ENCODE results near the gene HOMER2. TPM values are rescaled to one million over a fixed set of nuclear protein-coding genes. Genes with fewer than 3 reads are reported as not detected.

Gene HOMER2
- total RNA-seq, 1 donor from 2014 or later, result 21.3 TPM

- Mint-ChIP-seq H3K27me3 (ENCODE audit: insufficient read depth) (peaks cover 7% of the 10 kb centered on the region), H3K4me1 (ENCODE audit: low read depth) (no peaks in the 10 kb centered on the region), H3K36me3 (ENCODE audit: low read depth) (peaks cover 1% of the 10 kb centered on the region), H3K27ac (no peak overlapping the region), H3K4me3 (no peak overlapping the region), H3K9me3 (no peaks in the 10 kb centered on the region)
- no peak for DNase-seq (ENCODE audit: low spot score)
- intact Hi-C loops (cut with micrococcal nuclease), result no loop called here
These were observed 25.9 kb upstream of the HOMER2 start for GRCh38 chr15:82978438-82978837.

GRCh38 chr15:82977076-82977475 lies 24.6 kb upstream of the HOMER2 start:
- peaks cover 1% of the 10 kb centered on the region for H3K36me3 Mint-ChIP-seq (ENCODE audit: low read depth)
- peaks cover 10% of the 10 kb centered on the region for H3K27me3 Mint-ChIP-seq (ENCODE audit: insufficient read depth)
- no peak overlapping the region for H3K4me3 Mint-ChIP-seq
- H3K9me3 Mint-ChIP-seq, result no peaks in the 10 kb centered on the region
- DNase-seq (ENCODE audit: low spot score), result no peak
- H3K4me1 Mint-ChIP-seq (ENCODE audit: low read depth), result no peaks in the 10 kb centered on the region
- intact Hi-C loops (cut with micrococcal nuclease), result no loop called here
- H3K27ac Mint-ChIP-seq, result no peak overlapping the region

- no peak overlapping the region for H3K27ac Mint-ChIP-seq
- intact Hi-C loops (cut with micrococcal nuclease), result no loop called here
- H3K4me3 Mint-ChIP-seq, result no peak overlapping the region
- peaks cover 1% of the 10 kb centered on the region for H3K36me3 Mint-ChIP-seq (ENCODE audit: low read depth)
- H3K4me1 Mint-ChIP-seq (ENCODE audit: low read depth), result no peaks in the 10 kb centered on the region
- no peaks in the 10 kb centered on the region for H3K9me3 Mint-ChIP-seq
- DNase-seq (ENCODE audit: low spot score), result no peak
- peaks cover 34% of the 10 kb centered on the region for H3K27me3 Mint-ChIP-seq (ENCODE audit: insufficient read depth)
These were observed 20.5 kb upstream of the HOMER2 start for GRCh38 chr15:82972990-82973389.

GRCh38 chr15:82971218-82971984 lies 18.9 kb upstream of the HOMER2 start:
- DNase-seq (ENCODE audit: low spot score), result no peak
- Mint-ChIP-seq H3K27ac (no peak overlapping the region), H3K9me3 (no peaks in the 10 kb centered on the region), H3K36me3 (ENCODE audit: low read depth) (no peaks in the 10 kb centered on the region), H3K4me3 (no peak overlapping the region), H3K4me1 (ENCODE audit: low read depth) (peaks cover 5% of the 10 kb centered on the region), H3K27me3 (ENCODE audit: insufficient read depth) (peaks cover 33% of the 10 kb centered on the region)
- intact Hi-C loops (cut with micrococcal nuclease), result no loop called here

GRCh38 chr15:82970696-82971095 lies 18.2 kb upstream of the HOMER2 start:
- intact Hi-C loops (cut with micrococcal nuclease), result no loop called here
- no peak overlapping the region for H3K4me3 Mint-ChIP-seq
- no peaks in the 10 kb centered on the region for H3K9me3 Mint-ChIP-seq
- H3K4me1 Mint-ChIP-seq (ENCODE audit: low read depth), result peaks cover 12% of the 10 kb centered on the region
- peaks cover 33% of the 10 kb centered on the region for H3K27me3 Mint-ChIP-seq (ENCODE audit: insufficient read depth)
- H3K27ac Mint-ChIP-seq, result no peak overlapping the region
- no peaks in the 10 kb centered on the region for H3K36me3 Mint-ChIP-seq (ENCODE audit: low read depth)
- no peak for DNase-seq (ENCODE audit: low spot score)

- no peak overlapping the region for H3K4me3 Mint-ChIP-seq
- DNase-seq (ENCODE audit: low spot score), result no peak
- peaks cover 35% of the 10 kb centered on the region for H3K27me3 Mint-ChIP-seq (ENCODE audit: insufficient read depth)
- H3K27ac Mint-ChIP-seq, result no peak overlapping the region
- no peaks in the 10 kb centered on the region for H3K9me3 Mint-ChIP-seq
- intact Hi-C loops (cut with micrococcal nuclease), result no loop called here
- H3K36me3 Mint-ChIP-seq (ENCODE audit: low read depth), result no peaks in the 10 kb centered on the region
- peaks cover 12% of the 10 kb centered on the region for H3K4me1 Mint-ChIP-seq (ENCODE audit: low read depth)
These were observed 17.7 kb upstream of the HOMER2 start for GRCh38 chr15:82970078-82970686.

- H3K9me3 Mint-ChIP-seq, result no peaks in the 10 kb centered on the region
- H3K4me1 Mint-ChIP-seq (ENCODE audit: low read depth), result peaks cover 12% of the 10 kb centered on the region
- intact Hi-C loops (cut with micrococcal nuclease), result loop anchor here (5.0 kb wide), 1 partner anchor 137 kb away; no protein-coding TSS in a partner anchor
- no peak for DNase-seq (ENCODE audit: low spot score)
- H3K27me3 Mint-ChIP-seq (ENCODE audit: insufficient read depth), result peaks cover 30% of the 10 kb centered on the region
- H3K36me3 Mint-ChIP-seq (ENCODE audit: low read depth), result no peaks in the 10 kb centered on the region
- no peak overlapping the region for H3K27ac Mint-ChIP-seq
- H3K4me3 Mint-ChIP-seq, result no peak overlapping the region
These were observed 16.8 kb upstream of the HOMER2 start for GRCh38 chr15:82969353-82969752.

- no peaks in the 10 kb centered on the region for H3K36me3 Mint-ChIP-seq (ENCODE audit: low read depth)
- intact Hi-C loops (cut with micrococcal nuclease), result loop anchor here (5.0 kb wide), 1 partner anchor 136 kb away; no protein-coding TSS in a partner anchor
- DNase-seq (ENCODE audit: low spot score), result no peak
- peaks cover 38% of the 10 kb centered on the region for H3K27me3 Mint-ChIP-seq (ENCODE audit: insufficient read depth)
- H3K4me3 Mint-ChIP-seq, result no peak overlapping the region
- H3K9me3 Mint-ChIP-seq, result no peaks in the 10 kb centered on the region
- H3K4me1 Mint-ChIP-seq (ENCODE audit: low read depth), result peaks cover 12% of the 10 kb centered on the region
- no peak overlapping the region for H3K27ac Mint-ChIP-seq
These were observed 15.5 kb upstream of the HOMER2 start for GRCh38 chr15:82968066-82968465.

GRCh38 chr15:82966671-82967071 lies 14.2 kb upstream of the HOMER2 start:
- peaks cover 12% of the 10 kb centered on the region for H3K4me1 Mint-ChIP-seq (ENCODE audit: low read depth)
- peak overlapping the region; percentile 13 for H3K4me3 Mint-ChIP-seq
- DNase-seq (ENCODE audit: low spot score), result peak; percentile 19
- no peaks in the 10 kb centered on the region for H3K36me3 Mint-ChIP-seq (ENCODE audit: low read depth)
- peaks cover 37% of the 10 kb centered on the region for H3K27me3 Mint-ChIP-seq (ENCODE audit: insufficient read depth)
- no peaks in the 10 kb centered on the region for H3K9me3 Mint-ChIP-seq
- H3K27ac Mint-ChIP-seq, result no peak overlapping the region
- intact Hi-C loops (cut with micrococcal nuclease), result loop anchor here (1.0 to 5.0 kb wide), 5 partner anchors 16 to 233 kb away; partner anchors contain the start of gene RAMAC

GRCh38 chr15:82964890-82965289 lies 12.4 kb upstream of the HOMER2 start:
- Mint-ChIP-seq H3K9me3 (no peaks in the 10 kb centered on the region), H3K27ac (no peak overlapping the region), H3K4me3 (no peak overlapping the region), H3K27me3 (ENCODE audit: insufficient read depth) (peaks cover 41% of the 10 kb centered on the region), H3K4me1 (ENCODE audit: low read depth) (peaks cover 12% of the 10 kb centered on the region), H3K36me3 (ENCODE audit: low read depth) (no peaks in the 10 kb centered on the region)
- intact Hi-C loops (cut with micrococcal nuclease), result loop anchor here (5.0 kb wide), 1 partner anchor 133 kb away; no protein-coding TSS in a partner anchor
- DNase-seq (ENCODE audit: low spot score), result no peak

- Mint-ChIP-seq H3K27me3 (ENCODE audit: insufficient read depth) (peaks cover 38% of the 10 kb centered on the region), H3K36me3 (ENCODE audit: low read depth) (no peaks in the 10 kb centered on the region), H3K4me3 (no peak overlapping the region), H3K4me1 (ENCODE audit: low read depth) (peaks cover 12% of the 10 kb centered on the region), H3K9me3 (no peaks in the 10 kb centered on the region), H3K27ac (no peak overlapping the region)
- no peak for DNase-seq (ENCODE audit: low spot score)
- intact Hi-C loops (cut with micrococcal nuclease), result no loop called here
These were observed 11.2 kb upstream of the HOMER2 start for GRCh38 chr15:82963471-82964341.

GRCh38 chr15:82960766-82961165 lies 8.2 kb upstream of the HOMER2 start:
- Mint-ChIP-seq H3K4me3 (no peak overlapping the region), H3K36me3 (ENCODE audit: low read depth) (no peaks in the 10 kb centered on the region), H3K27me3 (ENCODE audit: insufficient read depth) (peaks cover 38% of the 10 kb centered on the region), H3K27ac (no peak overlapping the region), H3K4me1 (ENCODE audit: low read depth) (peaks cover under 1% of the 10 kb centered on the region), H3K9me3 (no peaks in the 10 kb centered on the region)
- no peak for DNase-seq (ENCODE audit: low spot score)
- intact Hi-C loops (cut with micrococcal nuclease), result no loop called here

- no peaks in the 10 kb centered on the region for H3K36me3 Mint-ChIP-seq (ENCODE audit: low read depth)
- H3K4me1 Mint-ChIP-seq (ENCODE audit: low read depth), result no peaks in the 10 kb centered on the region
- peaks cover 38% of the 10 kb centered on the region for H3K27me3 Mint-ChIP-seq (ENCODE audit: insufficient read depth)
- no peak overlapping the region for H3K4me3 Mint-ChIP-seq
- no peaks in the 10 kb centered on the region for H3K9me3 Mint-ChIP-seq
- intact Hi-C loops (cut with micrococcal nuclease), result no loop called here
- no peak overlapping the region for H3K27ac Mint-ChIP-seq
- DNase-seq (ENCODE audit: low spot score), result no peak
These were observed 6.9 kb upstream of the HOMER2 start for GRCh38 chr15:82959423-82959822.
